ENCODE measurements around the gene SLC38A11.
A peak's percentile ranks its signal among the peaks of the same experiment; 100 is the strongest.

Gene SLC38A11

GRCh38 chr2:164913640-164914350 is 41.5 kb downstream of the SLC38A11 start:
- DNase-seq (ENCODE audit: low spot score) = peak; percentile 17

- no peak for DNase-seq (ENCODE audit: low spot score)
Measured at GRCh38 chr2:164913011-164913410, 42.3 kb downstream of the SLC38A11 start.

DNA sequence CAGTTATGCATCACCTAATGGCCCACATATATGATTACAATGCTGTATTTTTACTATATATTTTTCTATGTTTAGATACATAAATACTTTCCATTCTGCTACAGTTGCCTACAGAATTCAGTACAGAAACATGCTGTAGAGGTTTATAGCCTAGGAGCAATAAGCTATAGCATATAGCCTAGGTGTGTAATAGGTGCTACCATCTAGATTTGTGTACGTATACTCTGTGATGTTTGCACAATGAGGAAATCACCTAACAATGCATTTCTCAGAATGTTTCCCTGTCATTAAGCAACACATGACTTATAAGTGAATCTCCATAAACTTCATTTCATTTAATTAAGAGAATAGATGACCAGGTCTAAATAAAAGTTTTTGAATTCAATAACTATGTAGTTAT is 43.5 kb downstream of the SLC38A11 start:
- no peak for DNase-seq (ENCODE audit: low spot score)

GRCh38 chr2:164910101-164910899 is 45.0 kb downstream of the SLC38A11 start:
- no peak for DNase-seq (ENCODE audit: low spot score)

DNA sequence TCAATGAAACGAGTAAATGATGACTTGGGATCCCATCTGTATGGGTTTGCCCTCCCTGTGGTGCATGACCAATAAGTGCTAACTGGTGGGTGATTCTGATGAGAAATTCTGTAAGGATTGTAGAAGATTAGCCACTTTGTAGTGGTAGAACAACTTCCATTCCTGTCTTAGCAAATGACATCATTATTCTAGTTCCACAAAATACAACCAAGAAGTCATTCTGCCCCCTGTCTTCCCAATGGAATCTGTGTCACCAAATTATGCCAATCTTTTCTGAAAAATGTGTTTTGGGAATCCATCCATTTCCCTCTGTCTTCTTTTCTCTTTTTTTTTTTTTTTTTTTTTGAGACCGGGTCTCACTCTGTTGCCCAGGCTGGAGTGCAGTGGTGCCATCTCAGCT is 48.4 kb downstream of the SLC38A11 start:
- no peak for DNase-seq (ENCODE audit: low spot score)

- no peak for DNase-seq (ENCODE audit: low spot score)
Measured at GRCh38 chr2:164905307-164905706, 50.0 kb downstream of the SLC38A11 start.

DNA sequence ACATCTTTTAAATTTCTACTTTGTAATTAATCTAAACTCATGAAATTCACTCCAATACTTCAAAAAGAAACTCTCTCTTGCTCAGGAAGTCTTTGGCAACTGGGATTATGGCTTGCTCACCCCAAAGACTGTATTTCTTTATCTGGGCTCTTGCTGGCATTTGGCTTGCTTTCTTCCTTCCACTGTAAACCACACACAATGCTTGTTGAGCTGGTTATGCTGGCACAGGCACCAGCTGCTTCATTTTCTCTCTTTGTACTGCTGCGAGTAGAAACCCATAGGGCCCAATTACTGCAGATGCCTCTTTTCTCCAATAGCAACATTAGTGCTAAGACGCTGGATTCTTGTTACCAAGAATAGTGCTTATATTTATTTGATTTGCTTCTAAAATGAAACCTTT is 51.4 kb downstream of the SLC38A11 start:
- DNase-seq (ENCODE audit: low spot score) = no peak

DNA sequence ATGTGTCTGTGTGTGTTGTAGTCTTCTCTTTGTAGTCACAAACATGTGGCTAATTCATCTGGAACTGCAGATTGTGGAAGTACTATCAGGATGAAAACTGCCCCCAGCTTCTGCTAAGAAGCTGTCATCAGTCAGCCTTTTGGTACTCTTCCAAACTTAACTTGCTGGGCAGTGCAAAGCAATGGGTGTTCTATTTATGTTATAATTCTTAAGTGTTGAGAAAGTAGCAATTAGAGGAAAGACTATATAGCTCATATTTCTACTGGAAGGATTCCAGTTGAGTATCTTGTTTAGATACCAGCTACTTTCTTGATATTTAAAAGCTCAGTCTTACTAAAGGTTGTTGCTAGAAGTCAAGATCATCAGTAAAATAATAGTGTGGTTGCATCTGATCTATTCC is 52.1 kb downstream of the SLC38A11 start:
- no peak for DNase-seq (ENCODE audit: low spot score)

DNA sequence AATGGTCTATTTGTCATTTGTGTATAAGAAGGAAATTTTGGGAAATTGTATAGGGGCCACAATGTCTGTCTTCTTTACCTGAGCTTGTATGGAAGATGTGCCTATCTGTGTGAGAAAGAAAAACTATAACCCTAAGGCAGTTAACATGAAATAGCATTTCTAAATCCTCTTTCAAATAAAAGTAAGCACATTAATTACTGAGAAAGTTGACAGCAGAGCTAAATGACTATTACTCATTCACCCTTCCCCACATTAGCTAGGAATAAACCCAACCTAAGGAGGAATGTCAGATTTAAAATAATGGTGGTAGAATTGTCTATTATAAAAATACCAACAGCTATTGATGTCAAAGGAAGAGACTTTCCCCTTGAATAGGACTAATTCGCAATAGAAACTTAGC is 56.2 kb downstream of the SLC38A11 start:
- DNase-seq (ENCODE audit: low spot score) = no peak

GRCh38 chr2:164898475-164898874 is 56.9 kb downstream of the SLC38A11 start:
- DNase-seq (ENCODE audit: low spot score) = no peak

- no peak for DNase-seq (ENCODE audit: low spot score)
Measured at GRCh38 chr2:164897469-164898260, 57.7 kb downstream of the SLC38A11 start.

DNA sequence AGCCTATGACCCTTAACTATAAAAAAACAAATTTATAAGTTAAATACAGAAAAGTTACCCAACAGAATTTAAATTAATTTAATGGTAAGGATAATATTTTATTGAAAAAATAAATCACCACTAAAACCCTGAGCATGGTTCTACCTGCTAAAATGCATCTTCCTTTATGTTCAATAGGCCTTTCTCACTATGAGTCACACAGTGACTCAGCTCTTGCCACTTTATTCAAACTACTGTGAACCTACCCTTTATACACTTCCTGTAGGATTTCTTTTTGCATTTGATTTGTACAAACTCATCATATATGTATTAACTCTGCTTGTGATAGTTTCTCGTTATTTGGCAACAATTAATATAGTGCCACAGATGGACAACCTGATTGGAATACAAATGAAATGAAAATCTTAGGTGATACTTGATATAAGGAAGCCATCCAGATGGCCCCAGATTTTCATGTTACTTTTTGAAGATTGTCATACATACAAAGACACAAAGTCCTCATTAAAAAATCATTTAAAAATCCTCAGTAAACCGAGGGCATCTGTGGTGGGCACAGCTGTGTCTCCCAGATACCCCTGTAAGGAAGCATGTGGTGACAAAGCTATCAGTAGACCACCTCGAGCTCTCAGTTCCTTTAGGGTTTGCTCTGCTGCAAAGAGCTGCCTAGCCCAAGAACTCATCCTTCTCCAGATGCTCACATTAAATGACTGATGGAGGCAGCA is 58.5 kb downstream of the SLC38A11 start:
- DNase-seq (ENCODE audit: low spot score) = no peak

DNA sequence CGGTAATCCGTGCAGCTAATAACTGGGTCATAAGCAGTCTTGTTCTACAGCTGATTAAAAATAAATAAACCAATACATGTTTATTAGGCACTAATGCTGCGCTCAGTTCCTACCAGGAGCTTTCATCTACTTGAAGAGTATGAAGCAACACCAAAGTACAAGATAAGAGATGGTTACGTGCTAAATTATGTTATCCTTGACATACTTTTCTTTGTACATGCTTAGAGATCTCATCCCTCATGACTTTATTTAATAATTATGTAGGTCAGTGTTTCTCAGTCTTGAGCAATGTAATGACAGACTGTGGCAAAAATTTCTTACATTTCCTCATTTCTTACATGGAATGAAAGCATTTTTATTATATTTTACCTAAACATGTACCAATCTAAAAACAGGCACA is 59.1 kb downstream of the SLC38A11 start:
- DNase-seq (ENCODE audit: low spot score) = no peak

DNA sequence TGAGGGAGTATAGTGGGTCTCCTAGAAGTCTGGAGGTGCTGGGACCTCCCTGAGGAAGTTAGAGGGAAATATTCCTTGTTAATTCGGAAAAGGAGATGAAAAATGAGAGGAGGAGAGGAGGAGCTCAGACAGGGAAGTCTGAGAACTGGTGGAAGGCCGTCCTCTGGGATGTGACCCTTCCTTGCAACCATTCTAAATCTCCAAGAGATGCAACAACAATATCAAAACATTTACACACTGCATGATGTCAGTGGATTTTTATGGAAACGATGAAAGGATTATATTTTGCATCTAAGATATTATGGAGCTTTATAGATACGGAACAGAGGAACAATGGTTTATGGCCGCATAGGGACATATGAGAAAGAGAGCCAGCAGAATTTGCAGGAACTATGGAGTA is 63.9 kb downstream of the SLC38A11 start:
- no peak for DNase-seq (ENCODE audit: low spot score)

GRCh38 chr2:164890544-164890943 is 64.8 kb downstream of the SLC38A11 start:
- DNase-seq (ENCODE audit: low spot score) = no peak

DNA sequence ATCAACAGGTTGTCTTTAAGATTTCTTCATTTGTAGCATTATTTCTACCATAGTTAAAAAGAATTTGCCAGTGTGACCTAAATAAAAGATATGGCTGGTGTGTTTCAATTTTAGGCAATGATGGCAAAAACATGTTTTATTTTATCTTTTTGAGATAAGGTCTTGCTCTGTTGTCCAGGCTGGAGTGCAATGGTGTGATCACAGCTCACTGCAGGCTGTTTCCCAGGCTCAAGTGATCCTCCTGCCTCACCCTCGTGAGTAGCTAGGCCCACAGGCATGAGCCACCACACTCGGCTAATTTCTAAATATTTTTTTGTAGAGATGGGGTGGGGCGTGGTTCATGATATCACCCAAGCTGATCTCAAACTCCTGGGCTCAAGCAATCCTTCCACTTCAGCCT is 66.7 kb downstream of the SLC38A11 start:
- no peak for DNase-seq (ENCODE audit: low spot score)

GRCh38 chr2:164887434-164888144 is 67.7 kb downstream of the SLC38A11 start:
- no peak for DNase-seq (ENCODE audit: low spot score)

DNA sequence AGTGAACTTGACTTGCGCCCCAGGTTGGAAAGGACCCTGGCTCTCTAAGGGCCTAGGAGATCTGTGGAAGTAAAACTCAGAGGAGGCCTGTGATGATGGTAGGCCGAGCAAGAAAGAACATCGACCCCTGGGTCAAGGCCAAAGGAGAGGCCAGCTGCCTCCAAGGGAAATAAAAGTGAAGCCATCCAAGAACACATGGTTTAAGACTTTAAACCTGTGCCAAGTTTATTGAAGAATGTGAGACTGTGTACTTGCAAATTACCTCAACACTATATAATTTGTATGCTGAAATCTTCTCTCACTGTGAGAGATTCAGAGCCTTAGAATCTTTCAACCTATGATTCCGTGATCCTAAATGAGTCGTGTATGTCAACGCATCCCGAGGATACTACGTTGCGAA is 73.0 kb downstream of the SLC38A11 start:
- DNase-seq (ENCODE audit: low spot score) = no peak

DNA sequence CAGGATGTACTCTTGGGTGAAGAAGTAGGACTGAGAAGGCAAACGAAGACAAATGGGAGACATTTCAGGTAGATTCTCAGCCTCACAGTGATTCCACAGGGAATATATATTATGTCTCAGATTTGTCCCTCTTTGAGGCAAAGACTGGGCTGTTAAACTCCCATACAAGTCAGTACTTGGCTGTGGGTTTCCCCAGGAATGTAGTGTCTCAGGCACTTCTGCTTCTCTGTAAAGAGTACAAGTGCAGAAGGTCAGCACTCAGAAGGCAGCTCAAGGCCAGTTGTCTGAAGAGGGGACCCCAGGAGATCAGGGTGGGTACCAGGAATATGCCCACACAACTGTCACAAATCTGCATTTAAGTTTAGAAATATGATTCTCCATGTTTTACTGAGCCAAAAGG is 73.8 kb downstream of the SLC38A11 start:
- no peak for DNase-seq (ENCODE audit: low spot score)

DNA sequence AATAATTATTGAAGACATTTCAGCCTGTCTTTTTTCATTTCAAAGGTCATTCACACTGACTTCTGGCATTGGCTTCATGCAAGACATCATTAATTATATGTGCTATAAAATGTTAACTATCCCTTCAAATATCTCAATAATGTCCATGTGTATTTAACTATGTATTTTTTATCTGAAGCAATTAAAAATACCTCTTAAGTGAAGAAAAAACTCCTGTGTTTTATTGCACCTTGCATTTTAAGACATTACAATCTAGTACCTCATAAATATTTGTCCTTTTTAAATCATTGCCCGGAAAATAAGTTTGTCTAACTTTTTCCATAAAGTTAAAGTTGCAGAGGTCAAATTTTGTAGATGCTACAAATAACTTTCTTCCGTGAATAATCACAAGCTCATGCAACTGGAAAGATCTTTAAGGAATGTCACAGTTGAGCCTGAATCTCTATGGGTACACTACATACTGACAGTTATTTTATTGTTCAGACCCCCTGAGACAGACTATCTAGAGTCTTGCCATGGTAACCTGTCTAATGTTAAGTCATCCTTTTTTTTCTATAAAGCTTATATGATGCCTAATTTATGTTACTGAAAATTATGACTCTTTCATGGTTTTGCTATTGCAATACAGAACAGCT is 75.3 kb downstream of the SLC38A11 start:
- no peak for DNase-seq (ENCODE audit: low spot score)

GRCh38 chr2:164877927-164878326 is 77.4 kb downstream of the SLC38A11 start:
- DNase-seq (ENCODE audit: low spot score) = no peak

All from hematopoietic multipotent progenitor cell treated with erythropoietin and hydrocortisone succinate and interleukin-3 and kit ligand, for 17 days (in vitro differentiated cells).